HepG2 (cell line): ENCODE results near the gene VPS25. TPM values are rescaled to one million over a fixed set of nuclear protein-coding genes. Genes with fewer than 3 reads are reported as not detected.

Source experiments
- AKAP8 ChIP-seq: sonication (generic); formaldehyde crosslinking; IDR thresholded peaks from 2 replicates; pipeline ENCODE4 v1.5.1; 2020; ENCODE audit warnings: mild to moderate bottlenecking, missing genetic modification reagents
- CENPX ChIP-seq: sonication (generic); formaldehyde crosslinking; IDR thresholded peaks from 2 replicates; pipeline ENCODE4 v1.9.0; 2021; ENCODE audit warnings: mild to moderate bottlenecking, missing genetic modification reagents, moderate library complexity
- HMG20A ChIP-seq: IDR thresholded peaks from 2 replicates; pipeline ENCODE4 v1.6.1; 2016; ENCODE audit warnings: borderline replicate concordance
- MED8 ChIP-seq: sonication (generic); formaldehyde crosslinking; IDR thresholded peaks from 2 replicates; pipeline ENCODE4 v1.8.1; 2023; ENCODE audit warnings: mild to moderate bottlenecking, missing genetic modification reagents; ENCODE audit not compliant: insufficient replicate concordance
- MNT ChIP-seq: fragments of 450-650 bp; IDR thresholded peaks from 2 replicates; pipeline ENCODE4 v1.6.1; 2016
- PBX2 ChIP-seq: IDR thresholded peaks from 2 replicates; pipeline ENCODE4 v1.6.1; 2016; ENCODE audit warnings: control low read depth
- PHF20 ChIP-seq: sonication (generic); formaldehyde crosslinking; IDR thresholded peaks from 2 replicates; pipeline ENCODE4 v1.5.0; 2020; ENCODE audit warnings: mild to moderate bottlenecking, missing genetic modification reagents
- SOX13 ChIP-seq, 3 experiments: fragments of 450-650 bp in 1 of 3; sonication (generic) in 1 of 3; formaldehyde crosslinking in 1 of 3; IDR thresholded peaks in 2 of 3; conservative IDR thresholded peaks in 1 of 3; 2 replicates each; pipeline versions ENCODE4 v1.5.0 to v1.6.1; 2016 to 2020; ENCODE audit warnings: antibody characterized with exemption in 1 of 3, mild to moderate bottlenecking in 1 of 3, missing compliant biosample characterization in 1 of 3, missing genetic modification reagents in 1 of 3, moderate library complexity in 1 of 3
- SP140L ChIP-seq: sonication (generic); formaldehyde crosslinking; IDR thresholded peaks from 2 replicates; pipeline ENCODE4 v1.4.0; 2020; ENCODE audit warnings: missing genetic modification reagents, borderline replicate concordance
- TP53 ChIP-seq: sonication (generic); formaldehyde crosslinking; conservative IDR thresholded peaks from 2 replicates; pipeline ENCODE4 v1.4.0; 2020; ENCODE audit warnings: missing genetic modification reagents
- ZBTB2 ChIP-seq: sonication (generic); formaldehyde crosslinking; IDR thresholded peaks from 2 replicates; pipeline ENCODE4 v1.8.0; 2022; ENCODE audit warnings: low read depth, missing genetic modification reagents
- ZC3H4 ChIP-seq: sonication (generic); formaldehyde crosslinking; IDR thresholded peaks from 2 replicates; pipeline ENCODE4 v1.4.0; 2020; ENCODE audit warnings: missing genetic modification reagents, borderline replicate concordance
- ZFP41 ChIP-seq: sonication (generic); formaldehyde crosslinking; IDR thresholded peaks from 2 replicates; pipeline ENCODE4 v1.4.0; 2020; ENCODE audit warnings: mild to moderate bottlenecking, missing genetic modification reagents, borderline replicate concordance
- ZGPAT ChIP-seq: IDR thresholded peaks from 2 replicates; pipeline ENCODE4 v1.6.1; 2016; ENCODE audit warnings: mild to moderate bottlenecking
- ZNF124 ChIP-seq: sonication (generic); formaldehyde crosslinking; IDR thresholded peaks from 2 replicates; pipeline ENCODE4 v1.4.0; 2020; ENCODE audit warnings: missing genetic modification reagents
- ZNF276 ChIP-seq: sonication (generic); formaldehyde crosslinking; IDR thresholded peaks from 2 replicates; pipeline ENCODE4 v1.4.0; 2020; ENCODE audit warnings: mild to moderate bottlenecking, low read depth, missing genetic modification reagents
- ZNF432 ChIP-seq: sonication (generic); formaldehyde crosslinking; IDR thresholded peaks from 2 replicates; pipeline ENCODE4 v1.5.0; 2020; ENCODE audit warnings: missing genetic modification reagents, mild to moderate bottlenecking, borderline replicate concordance
- ZNF552 ChIP-seq: sonication (generic); formaldehyde crosslinking; IDR thresholded peaks from 2 replicates; pipeline ENCODE4 v1.9.0; 2022; ENCODE audit warnings: missing genetic modification reagents, mild to moderate bottlenecking, borderline replicate concordance
- ZNF672 ChIP-seq: sonication (generic); formaldehyde crosslinking; IDR thresholded peaks from 2 replicates; pipeline ENCODE4 v1.8.1; 2022; ENCODE audit warnings: missing genetic modification reagents
- ZNF737 ChIP-seq: sonication (generic); formaldehyde crosslinking; IDR thresholded peaks from 2 replicates; pipeline ENCODE4 v1.5.0; 2020; ENCODE audit warnings: missing genetic modification reagents, mild to moderate bottlenecking, borderline replicate concordance
- polyA plus RNA-seq, 8 experiments: library from polyadenylated mRNA; depleted of rRNA in 3 of 8; stranded (reverse) in 7 of 8; unstranded in 1 of 8; fragments of >200 nt; fragmentation: Illumina TruSeq in 4 of 8; extraction: Trizol in 4 of 8; gene quantifications; 2 replicates each; pipeline versions ENCODE4 v1.2.1 to v1.2.3, GENCODE V29; 2011 to 2016; ENCODE audit warnings: low read depth in 4 of 8, missing spikeins in 1 of 8, mixed read lengths in 1 of 8; ENCODE audit not compliant: insufficient read depth in 1 of 8
- total RNA-seq, 5 experiments: library from RNA; depleted of rRNA; stranded (reverse); fragments of >200 nt; fragmentation: Illumina TruSeq; extraction: Trizol; gene quantifications; 2 replicates each; pipeline ENCODE4 v1.2.3, GENCODE V29; 2016; ENCODE audit warnings: low read depth in 1 of 5

Gene VPS25
- total and polyA plus RNA-seq, 2 of the 13 experiments (the other 11 are each of a cell fraction or from before 2014, with no cell fraction given) = 161 to 249 TPM

GRCh38 chr17:42798383-42799380 is 25.4 kb downstream of the VPS25 start, which contains the start of the genes CNTD1 and COA3 (continued):
- TF ChIP-seq ZNF124 (CRISPR knock-in tag) (peak; percentile 95), ZFP41 (CRISPR knock-in tag) (no peak), ZNF672 (CRISPR knock-in tag) (no peak; the same call in 1 of the 2 replicates), AKAP8 (CRISPR knock-in tag) (0 out of 2 replicates have a peak, but pooled peaks have one; percentile 46), ZNF432 (CRISPR knock-in tag) (no peak), MNT (peak; percentile 51), CENPX (CRISPR knock-in tag) (no peak), MED8 (CRISPR knock-in tag) (peak; percentile 75), ZC3H4 (CRISPR knock-in tag) (no peak; the same call in 1 of the 2 replicates), ZGPAT (CRISPR knock-in tag) (peak; percentile 84), ZBTB2 (CRISPR knock-in tag) (peak; percentile 60; the same call in 1 of the 2 replicates), PBX2 (CRISPR knock-in tag) (no peak), ZNF276 (CRISPR knock-in tag) (peak; percentile 96), HMG20A (CRISPR knock-in tag) (no peak), TP53 (no peak), SOX13 (IDR thresholded peaks at IDR 0.05) (no peak), SOX13 (CRISPR knock-in tag; conservative IDR thresholded peaks at IDR 0.05 in 1 of 2, IDR thresholded peaks at IDR 0.05 in 1 of 2) (peak in 1 of 2 experiments; percentile 56; a peak in 1 of 4 replicates), ZNF552 (CRISPR knock-in tag) (peak; percentile 97), ZNF737 (CRISPR knock-in tag) (peak; percentile 98), PHF20 (CRISPR knock-in tag) (peak; percentile 82), SP140L (CRISPR knock-in tag) (no peak; the same call in 1 of the 2 replicates)
